Spleen (tissue), 7 donors: ENCODE results near the gene GRK3.

Source experiments
- CTCF ChIP-seq, 11 experiments: fragments of 200-600 bp in 7 of 11; fragments of 450-650 bp in 4 of 11; sonication (generic) in 4 of 11; IDR thresholded peaks in 8 of 11; conservative IDR thresholded peaks in 3 of 11; 1 replicate in 7 of 11; 2 replicates in 4 of 11; pipeline versions ENCODE4 v1.4.0 to v1.8.0; 2016 to 2021; ENCODE audit warnings: antibody characterized with exemption in 11 of 11, inconsistent platforms in 4 of 11, mild to moderate bottlenecking in 1 of 11
- POLR2A ChIP-seq, 3 donors: fragments of 450-650 bp; IDR thresholded peaks; one replicate each; pipeline ENCODE4 v1.5.1; 2017; ENCODE audit warnings: antibody characterized with exemption in 3 of 3, mild to moderate bottlenecking in 1 of 3
- POLR2AphosphoS5 ChIP-seq, 3 donors: sonication (generic); formaldehyde crosslinking; IDR thresholded peaks; one replicate each; pipeline ENCODE4 v1.5.1; 2017; ENCODE audit warnings: antibody characterized with exemption in 3 of 3
- donor health status: DM: no; HTN: no; CAD: no; lungs with moderate emphysema.
- donor health status: DM: no; HTN: no; CAD: no.
- donor health status: DM: no; HTN: no; CAD: no.

GRCh38 chr22:25669253-25670069 is 105.0 kb downstream of the GRK3 start:
- TF ChIP-seq CTCF (IDR thresholded peaks at IDR 0.05 in 8 of 11, conservative IDR thresholded peaks at IDR 0.05 in 3 of 11) (no peak), POLR2AphosphoS5 (IDR thresholded peaks at IDR 0.05) (no peak), POLR2A (IDR thresholded peaks at IDR 0.05) (no peak)
